K562 (cell line): ENCODE measurements around the gene KCTD11. TPM values are rescaled to one million over a fixed set of nuclear protein-coding genes. Genes with fewer than 3 reads are reported as not detected.
A peak's percentile ranks its signal among the peaks of the same experiment; 100 is the strongest.

ENCODE experiments used
- BCOR ChIP-seq: fragments of 450-650 bp; IDR thresholded peaks from 2 replicates; pipeline ENCODE4 v1.6.1; 2016
- CREM ChIP-seq: IDR thresholded peaks from 2 replicates; pipeline ENCODE4 v1.6.1; 2014; ENCODE audit warnings: antibody characterized with exemption, low read depth
- EHMT2 ChIP-seq: fragments of 450-650 bp; IDR thresholded peaks from 2 replicates; pipeline ENCODE4 v1.6.1; 2018; ENCODE audit warnings: antibody characterized with exemption
- EP400 ChIP-seq: fragments of 450-650 bp; IDR thresholded peaks from 2 replicates; pipeline ENCODE4 v1.6.1; 2017; ENCODE audit warnings: antibody characterized with exemption, mild to moderate bottlenecking, moderate library complexity
- GATAD2B ChIP-seq: fragments of 450-650 bp; IDR thresholded peaks from 2 replicates; pipeline ENCODE4 v1.6.1; 2017; ENCODE audit warnings: mild to moderate bottlenecking, borderline replicate concordance
- HDAC6 ChIP-seq: IDR thresholded peaks from 2 replicates; pipeline ENCODE4 v1.6.1; 2012; ENCODE audit warnings: low read depth, mild to moderate bottlenecking, control low read depth, inconsistent platforms, low read length, moderate library complexity
- HMBOX1 ChIP-seq: sonication (generic); IDR thresholded peaks from 2 replicates; pipeline ENCODE4 v1.6.1; 2016
- MEF2A ChIP-seq: IDR thresholded peaks from 2 replicates; pipeline ENCODE4 v1.6.1; 2011; ENCODE audit warnings: low read depth, mild to moderate bottlenecking, low read length, moderate library complexity; ENCODE audit not compliant: control insufficient read depth
- MEF2D ChIP-seq: conservative IDR thresholded peaks from 2 replicates; pipeline ENCODE4 v1.6.1; 2016; ENCODE audit warnings: low read depth, missing genetic modification characterization, missing compliant biosample characterization
- NFE2L1 ChIP-seq: fragments of 450-650 bp; IDR thresholded peaks from 2 replicates; pipeline ENCODE4 v1.6.1; 2016; ENCODE audit warnings: missing genetic modification characterization, low read depth, mild to moderate bottlenecking, missing compliant biosample characterization, moderate library complexity, borderline replicate concordance
- PHTF2 ChIP-seq: fragments of 250-450 bp; sonication (Bioruptor Pico); IDR thresholded peaks from 2 replicates; pipeline ENCODE4 v1.5.0; 2021; ENCODE audit warnings: mild to moderate bottlenecking
- RB1 ChIP-seq: fragments of 450-650 bp; IDR thresholded peaks from 2 replicates; pipeline ENCODE4 v1.6.1; 2017; ENCODE audit warnings: low read depth, mild to moderate bottlenecking
- TAF7 ChIP-seq: fragments of 450-650 bp; IDR thresholded peaks from 2 replicates; pipeline ENCODE4 v1.6.1; 2016; ENCODE audit warnings: missing genetic modification characterization, missing compliant biosample characterization
- TEAD4 ChIP-seq, 2 experiments: sonication (generic) in 1 of 2; formaldehyde crosslinking in 1 of 2; IDR thresholded peaks; 2 replicates each; pipeline versions ENCODE4 v1.6.1 to v1.8.0; 2012 to 2022; ENCODE audit warnings: borderline replicate concordance in 1 of 2, inconsistent platforms in 1 of 2, low read length in 1 of 2, mild to moderate bottlenecking in 1 of 2, missing genetic modification reagents in 1 of 2
- ZKSCAN8 ChIP-seq: fragments of 200-800 bp; sonication (Bioruptor generic); IDR thresholded peaks from 2 replicates; pipeline ENCODE4 v1.6.1; 2016; ENCODE audit warnings: missing genetic modification characterization, missing compliant biosample characterization
- ZNF146 ChIP-seq: IDR thresholded peaks from one replicate; pipeline ENCODE4 v1.6.1; 2018; ENCODE audit warnings: missing compliant biosample characterization; ENCODE audit not compliant: unreplicated experiment
- polyA plus RNA-seq, 8 experiments: library from polyadenylated mRNA; depleted of rRNA in 4 of 8; stranded (reverse) in 5 of 8; unstranded in 3 of 8; fragments of >200 nt; fragmentation: Nextera tagmentation in 2 of 8; fragmentation: Illumina TruSeq in 1 of 8; extraction: Ambion mirVana in 2 of 8; extraction: Trizol in 1 of 8; gene quantifications; 2 replicates each; pipeline versions ENCODE4 v1.2.1 to v1.2.3, GENCODE V29; 2011 to 2014; ENCODE audit warnings: inconsistent platforms in 1 of 8, missing spikeins in 1 of 8
- total RNA-seq, 7 experiments: library from RNA; depleted of rRNA in 6 of 7; stranded (reverse); fragments of >200 nt in 6 of 7; fragmentation: Illumina TruSeq in 2 of 7; extraction: Trizol in 2 of 7; gene quantifications; 2 replicates each; pipeline versions ENCODE4 v1.2.1 to v1.2.3, GENCODE V29; 2011 to 2021; ENCODE audit warnings: low replicate concordance in 1 of 7
- TF ChIP-seq, protein P1 (sequence below): fragments of 450-650 bp; IDR thresholded peaks from 2 replicates; pipeline ENCODE4 v1.6.1; 2016; ENCODE audit warnings: low read depth, mild to moderate bottlenecking, moderate library complexity
- TF ChIP-seq, protein P2 (sequence below): sonication (generic); formaldehyde crosslinking; IDR thresholded peaks from 2 replicates; pipeline ENCODE4 v1.8.0; 2022; ENCODE audit warnings: mild to moderate bottlenecking, missing genetic modification reagents
- TF ChIP-seq, protein P3 (sequence below): IDR thresholded peaks from 2 replicates; pipeline ENCODE4 v1.6.1; 2012; ENCODE audit warnings: low read depth, low read length, improper control_type of control experiment, borderline replicate concordance
- TF ChIP-seq, protein P4 (sequence below): fragments of 450-650 bp; formaldehyde crosslinking; conservative IDR thresholded peaks from 2 replicates; pipeline ENCODE4 v1.4.0; 2022; ENCODE audit warnings: mild to moderate bottlenecking, missing genetic modification characterization
- TF ChIP-seq, protein P5 (sequence below): fragments of 250-450 bp; sonication (Bioruptor Pico); IDR thresholded peaks from 2 replicates; pipeline ENCODE4 v1.5.0; 2020; ENCODE audit warnings: mild to moderate bottlenecking

KCTD11 gene
- total and polyA plus RNA-seq, 9 of the 15 experiments (the other 6 are each of a cell fraction or from before 2014, with no cell fraction given): 0.01 to 3.2 (median 2.5) TPM; not detected in 1

DNA sequence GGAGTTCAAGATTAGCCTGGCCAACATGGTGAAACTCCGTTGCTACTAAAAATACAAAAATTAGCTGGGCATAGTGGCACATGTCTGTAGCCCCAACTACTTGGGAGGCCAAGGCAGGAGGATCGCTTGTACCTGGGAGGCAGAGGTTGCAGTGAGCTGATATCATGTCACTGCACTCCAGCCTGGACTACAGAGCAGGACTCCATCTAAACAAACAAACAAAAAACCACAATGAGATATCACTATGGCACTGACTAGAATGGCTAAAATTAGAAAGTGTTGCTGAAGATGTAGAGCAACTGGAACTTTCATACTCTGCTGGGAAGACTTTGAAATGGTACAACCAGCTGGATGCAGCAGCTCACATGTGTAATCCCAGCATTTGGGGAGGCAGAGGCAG lies 22.4 kb downstream of the KCTD11 start (continued):
- TF ChIP-seq MEF2A: peak; percentile 57; the same call in 1 of the 2 replicates
- TF ChIP-seq HDAC6: no peak
- TF ChIP-seq RB1: no peak
- peak; percentile 90 for TF ChIP-seq MEF2D
- TF ChIP-seq CREM: no peak
- no peak for TF ChIP-seq NFE2L1 (tag)
- TF ChIP-seq, protein P1, sequence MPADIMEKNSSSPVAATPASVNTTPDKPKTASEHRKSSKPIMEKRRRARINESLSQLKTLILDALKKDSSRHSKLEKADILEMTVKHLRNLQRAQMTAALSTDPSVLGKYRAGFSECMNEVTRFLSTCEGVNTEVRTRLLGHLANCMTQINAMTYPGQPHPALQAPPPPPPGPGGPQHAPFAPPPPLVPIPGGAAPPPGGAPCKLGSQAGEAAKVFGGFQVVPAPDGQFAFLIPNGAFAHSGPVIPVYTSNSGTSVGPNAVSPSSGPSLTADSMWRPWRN: no peak
- TF ChIP-seq PHTF2: no peak
- TF ChIP-seq, protein P2, sequence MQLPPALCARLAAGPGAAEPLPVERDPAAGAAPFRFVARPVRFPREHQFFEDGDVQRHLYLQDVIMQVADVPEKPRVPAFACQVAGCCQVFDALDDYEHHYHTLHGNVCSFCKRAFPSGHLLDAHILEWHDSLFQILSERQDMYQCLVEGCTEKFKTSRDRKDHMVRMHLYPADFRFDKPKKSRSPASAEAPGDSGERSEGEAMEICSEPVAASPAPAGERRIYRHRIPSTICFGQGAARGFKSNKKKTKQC (CRISPR knock-in tag): no peak
- TF ChIP-seq EP400: no peak
- no peak for TF ChIP-seq HMBOX1
- TF ChIP-seq, protein P3, sequence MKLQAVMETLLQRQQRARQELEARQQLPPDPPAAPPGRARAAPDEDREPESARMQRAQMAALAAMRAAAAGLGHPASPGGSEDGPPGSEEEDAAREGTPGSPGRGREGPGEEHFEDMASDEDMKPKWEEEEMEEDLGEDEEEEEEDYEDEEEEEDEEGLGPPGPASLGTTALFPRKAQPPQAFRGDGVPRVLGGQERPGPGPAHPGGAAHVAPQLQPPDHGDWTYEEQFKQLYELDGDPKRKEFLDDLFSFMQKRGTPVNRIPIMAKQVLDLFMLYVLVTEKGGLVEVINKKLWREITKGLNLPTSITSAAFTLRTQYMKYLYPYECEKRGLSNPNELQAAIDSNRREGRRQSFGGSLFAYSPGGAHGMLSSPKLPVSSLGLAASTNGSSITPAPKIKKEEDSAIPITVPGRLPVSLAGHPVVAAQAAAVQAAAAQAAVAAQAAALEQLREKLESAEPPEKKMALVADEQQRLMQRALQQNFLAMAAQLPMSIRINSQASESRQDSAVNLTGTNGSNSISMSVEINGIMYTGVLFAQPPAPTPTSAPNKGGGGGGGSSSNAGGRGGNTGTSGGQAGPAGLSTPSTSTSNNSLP: no peak
- no peak for TF ChIP-seq ZKSCAN8 (CRISPR knock-in tag)
- peak; percentile 75 for TF ChIP-seq BCOR
- TF ChIP-seq, protein P4, sequence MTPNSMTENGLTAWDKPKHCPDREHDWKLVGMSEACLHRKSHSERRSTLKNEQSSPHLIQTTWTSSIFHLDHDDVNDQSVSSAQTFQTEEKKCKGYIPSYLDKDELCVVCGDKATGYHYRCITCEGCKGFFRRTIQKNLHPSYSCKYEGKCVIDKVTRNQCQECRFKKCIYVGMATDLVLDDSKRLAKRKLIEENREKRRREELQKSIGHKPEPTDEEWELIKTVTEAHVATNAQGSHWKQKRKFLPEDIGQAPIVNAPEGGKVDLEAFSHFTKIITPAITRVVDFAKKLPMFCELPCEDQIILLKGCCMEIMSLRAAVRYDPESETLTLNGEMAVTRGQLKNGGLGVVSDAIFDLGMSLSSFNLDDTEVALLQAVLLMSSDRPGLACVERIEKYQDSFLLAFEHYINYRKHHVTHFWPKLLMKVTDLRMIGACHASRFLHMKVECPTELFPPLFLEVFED (CRISPR knock-in tag): no peak
- TF ChIP-seq, protein P5, sequence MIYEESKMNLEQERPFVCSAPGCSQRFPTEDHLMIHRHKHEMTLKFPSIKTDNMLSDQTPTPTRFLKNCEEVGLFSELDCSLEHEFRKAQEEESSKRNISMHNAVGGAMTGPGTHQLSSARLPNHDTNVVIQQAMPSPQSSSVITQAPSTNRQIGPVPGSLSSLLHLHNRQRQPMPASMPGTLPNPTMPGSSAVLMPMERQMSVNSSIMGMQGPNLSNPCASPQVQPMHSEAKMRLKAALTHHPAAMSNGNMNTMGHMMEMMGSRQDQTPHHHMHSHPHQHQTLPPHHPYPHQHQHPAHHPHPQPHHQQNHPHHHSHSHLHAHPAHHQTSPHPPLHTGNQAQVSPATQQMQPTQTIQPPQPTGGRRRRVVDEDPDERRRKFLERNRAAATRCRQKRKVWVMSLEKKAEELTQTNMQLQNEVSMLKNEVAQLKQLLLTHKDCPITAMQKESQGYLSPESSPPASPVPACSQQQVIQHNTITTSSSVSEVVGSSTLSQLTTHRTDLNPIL (CRISPR knock-in tag): no peak
- TF ChIP-seq TEAD4 (IDR thresholded peaks at IDR 0.05; ENCODE audit: low read length): no peak
- no peak for TF ChIP-seq TEAD4 (CRISPR knock-in tag; IDR thresholded peaks at IDR 0.05; ENCODE audit: borderline replicate concordance)
- no peak for TF ChIP-seq GATAD2B
- no peak for TF ChIP-seq TAF7 (tag)
- TF ChIP-seq ZNF146 (CRISPR knock-in tag): no peak
- no peak for TF ChIP-seq EHMT2
